Activated B cell treated with CpG ODN at 0.5 μM for 24 hours (primary cell): ENCODE data around the gene ADAMTSL4. TPM values are rescaled to one million over a fixed set of nuclear protein-coding genes. Genes with fewer than 3 reads are reported as not detected.
A peak's percentile ranks its signal among the peaks of the same experiment; 100 is the strongest.
"Not testable (repeated sequence)": the region's sequence is repeated elsewhere in the genome, so short reads cannot be mapped to it uniquely, and the experiment has no call there.

ENCODE experiments used
- ATAC-seq: fragments of 200-7000 bp; cut with Tn5 transposase; one replicate; pipeline ENCODE4 v1.10.0; 2021; ENCODE audit warnings: low read depth, mild to moderate bottlenecking, moderate library complexity
- CTCF ChIA-PET: fragments of 350-600 bp; sonication (Branson Sonifier 250); formaldehyde crosslinking; loops from one replicate; lab custom pipeline; 2021; ENCODE audit warnings: antibody characterized with exemption; lab: Charles Lee
- POLR2A ChIA-PET: fragments of 350-600 bp; sonication (Branson Sonifier 250); formaldehyde crosslinking; loops from one replicate; lab custom pipeline; 2021; ENCODE audit warnings: antibody characterized with exemption; lab: Charles Lee
- DNase-seq: peaks from one replicate; pipeline ENCODE4 v3.0.0; 2022
- H3K27ac Mint-ChIP-seq: one replicate; pipeline ENCODE4 v1.8.0; 2020; ENCODE audit warnings: mixed read lengths
- H3K27me3 Mint-ChIP-seq: one replicate; pipeline ENCODE4 v1.8.0; 2021; ENCODE audit warnings: mixed read lengths
- H3K36me3 Mint-ChIP-seq: one replicate; pipeline ENCODE4 v1.8.0; 2021; ENCODE audit warnings: low read depth, mixed read lengths
- H3K4me1 Mint-ChIP-seq: one replicate; pipeline ENCODE4 v1.8.0; 2021; ENCODE audit warnings: mixed read lengths
- H3K4me3 Mint-ChIP-seq: one replicate; pipeline ENCODE4 v1.8.0; 2020; ENCODE audit warnings: mild to moderate bottlenecking, mixed read lengths
- H3K9me3 Mint-ChIP-seq: one replicate; pipeline ENCODE4 v1.8.0; 2020; ENCODE audit warnings: mixed read lengths
- intact Hi-C: fragments of 100-400 bp; cut with micrococcal nuclease; formaldehyde crosslinking; loops from one replicate; pipeline ENCODE4 v1.15.1; 2024
- total RNA-seq: library from RNA; stranded (reverse); gene quantifications from 2 replicates; pipeline ENCODE4 v1.2.3, GENCODE V29; 2022
- TF ChIP-seq, protein P1 (sequence below): fragments of 200-600 bp; IDR thresholded peaks from one replicate; pipeline ENCODE4 v1.8.0; 2022; ENCODE audit warnings: antibody characterized with exemption, mild to moderate bottlenecking

ADAMTSL4 gene
- total RNA-seq, 1 donor from 2014 or later, result 0.11 TPM

- intact Hi-C loops, result no loop called here
- POLR2A ChIA-PET, result interaction anchor here (1.7 kb wide), 1 partner anchor 24 kb away, joined by 11 read pairs; the partner anchor contains the start of gene MCL1
Measured at GRCh38 chr1:150603711-150604110, 54.5 kb downstream of the ADAMTSL4 start.

DNA sequence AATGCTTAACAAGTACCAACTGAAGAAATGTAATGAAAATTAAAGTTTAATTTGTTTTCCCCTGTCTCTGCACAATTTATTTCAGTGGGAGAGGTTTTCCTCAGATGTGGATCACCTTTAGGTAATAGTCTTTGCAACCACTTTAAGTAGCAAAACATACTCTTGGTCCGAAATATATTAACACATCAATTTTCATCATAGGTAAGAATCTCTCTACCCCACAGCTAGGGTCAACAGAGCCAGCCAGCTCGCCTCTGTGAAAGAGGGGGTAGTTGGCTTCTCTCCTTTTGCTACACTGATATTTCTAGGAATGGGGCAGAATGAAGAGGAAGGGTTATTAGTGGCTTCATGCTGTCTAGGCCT lies 55.0 kb downstream of the ADAMTSL4 start:
- CTCF ChIA-PET, result interaction anchor here (1.3 kb wide), 1 partner anchor 43 kb away, joined by 3 read pairs; no protein-coding TSS in a partner anchor
- no peaks in the 10 kb centered on the region for H3K27me3 Mint-ChIP-seq
- ATAC-seq (no peak), DNase-seq (no peak)
- POLR2A ChIA-PET, result no interaction called here
- no peak overlapping the region for H3K4me3 Mint-ChIP-seq
- H3K36me3 Mint-ChIP-seq, result peaks cover 11% of the 10 kb centered on the region
- H3K27ac Mint-ChIP-seq, result no peak overlapping the region
- TF ChIP-seq, protein P1, sequence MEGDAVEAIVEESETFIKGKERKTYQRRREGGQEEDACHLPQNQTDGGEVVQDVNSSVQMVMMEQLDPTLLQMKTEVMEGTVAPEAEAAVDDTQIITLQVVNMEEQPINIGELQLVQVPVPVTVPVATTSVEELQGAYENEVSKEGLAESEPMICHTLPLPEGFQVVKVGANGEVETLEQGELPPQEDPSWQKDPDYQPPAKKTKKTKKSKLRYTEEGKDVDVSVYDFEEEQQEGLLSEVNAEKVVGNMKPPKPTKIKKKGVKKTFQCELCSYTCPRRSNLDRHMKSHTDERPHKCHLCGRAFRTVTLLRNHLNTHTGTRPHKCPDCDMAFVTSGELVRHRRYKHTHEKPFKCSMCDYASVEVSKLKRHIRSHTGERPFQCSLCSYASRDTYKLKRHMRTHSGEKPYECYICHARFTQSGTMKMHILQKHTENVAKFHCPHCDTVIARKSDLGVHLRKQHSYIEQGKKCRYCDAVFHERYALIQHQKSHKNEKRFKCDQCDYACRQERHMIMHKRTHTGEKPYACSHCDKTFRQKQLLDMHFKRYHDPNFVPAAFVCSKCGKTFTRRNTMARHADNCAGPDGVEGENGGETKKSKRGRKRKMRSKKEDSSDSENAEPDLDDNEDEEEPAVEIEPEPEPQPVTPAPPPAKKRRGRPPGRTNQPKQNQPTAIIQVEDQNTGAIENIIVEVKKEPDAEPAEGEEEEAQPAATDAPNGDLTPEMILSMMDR, result no peak
- peaks cover 6% of the 10 kb centered on the region for H3K4me1 Mint-ChIP-seq
- no peaks in the 10 kb centered on the region for H3K9me3 Mint-ChIP-seq
- intact Hi-C loops, result no loop called here

More at GRCh38 chr1:150603711-150604110, 54.5 kb downstream of the ADAMTSL4 start:
- Mint-ChIP-seq H3K36me3 (peaks cover 11% of the 10 kb centered on the region), H3K9me3 (no peaks in the 10 kb centered on the region), H3K27me3 (no peaks in the 10 kb centered on the region), H3K4me1 (peaks cover 6% of the 10 kb centered on the region), H3K4me3 (no peak overlapping the region), H3K27ac (no peak overlapping the region)
- CTCF ChIA-PET, result no interaction called here
- DNase-seq, result no peak
- TF ChIP-seq, protein P1, result no peak
- no peak for ATAC-seq

DNA sequence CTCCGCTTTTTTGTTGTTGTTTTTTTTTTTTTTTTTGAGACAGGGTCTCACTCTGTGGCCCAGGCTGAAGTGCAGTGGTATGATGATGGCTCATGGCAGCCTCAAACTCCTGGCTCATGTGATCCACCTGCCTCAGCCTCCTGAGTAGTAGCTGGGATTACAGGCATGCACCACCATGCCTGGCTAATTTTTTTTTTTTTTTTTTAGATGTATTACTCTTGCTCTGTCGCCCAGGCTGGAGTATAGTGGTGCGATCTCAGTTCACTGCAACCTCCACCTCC lies 56.2 kb downstream of the ADAMTSL4 start:
- not testable (repeated sequence) for H3K9me3 Mint-ChIP-seq, ATAC-seq

DNA sequence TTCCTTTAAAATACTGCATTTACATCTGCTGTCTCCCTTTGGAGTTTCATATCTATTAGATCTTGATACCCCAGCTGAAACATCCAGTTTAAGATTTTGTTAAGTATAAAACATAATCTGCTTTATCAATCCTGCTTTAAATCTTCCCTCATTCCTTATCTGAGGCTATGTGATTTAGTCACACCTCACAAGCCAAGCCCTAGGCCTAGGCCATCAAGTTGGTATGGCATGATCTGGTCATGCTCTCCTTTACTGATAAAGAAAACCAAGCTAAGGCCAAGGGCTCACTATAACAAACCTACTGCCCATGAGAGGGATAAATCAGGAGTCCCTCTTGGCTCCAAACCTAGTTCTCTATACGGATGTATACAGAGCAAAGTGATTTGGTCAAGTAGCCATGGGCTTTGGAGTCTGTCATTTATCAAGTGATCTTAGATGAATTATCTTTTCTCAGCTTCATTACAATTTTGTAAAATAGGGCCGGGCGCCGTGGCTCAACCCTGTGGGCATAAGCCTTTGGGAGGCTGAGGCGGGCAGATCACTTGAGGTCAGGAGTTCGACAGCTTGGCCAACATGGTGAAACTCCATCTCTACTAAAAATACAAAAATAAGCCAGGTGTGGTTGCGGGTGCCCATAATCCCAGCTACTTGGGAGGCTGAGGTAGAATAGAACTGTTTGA lies 57.4 kb downstream of the ADAMTSL4 start:
- H3K27me3 Mint-ChIP-seq, result no peaks in the 10 kb centered on the region
- no peaks in the 10 kb centered on the region for H3K9me3 Mint-ChIP-seq
- no peak for ATAC-seq
- ChIA-PET CTCF (interaction anchor here (1.3 kb wide), 1 partner anchor 46 kb away, joined by 6 read pairs; no protein-coding TSS in a partner anchor), POLR2A (interaction anchor here (0.5 to 2.2 kb wide), 4 partner anchors 15 to 316 kb away, joined by 3 to 8 read pairs (median 6); partner anchors contain the start of gene MCL1)
- DNase-seq, result no peak
- no peak overlapping the region for H3K27ac Mint-ChIP-seq
- peaks cover 20% of the 10 kb centered on the region for H3K4me1 Mint-ChIP-seq
- H3K4me3 Mint-ChIP-seq, result no peak overlapping the region
- intact Hi-C loops, result no loop called here
- peaks cover 7% of the 10 kb centered on the region for H3K36me3 Mint-ChIP-seq
- TF ChIP-seq, protein P1, result no peak

More for the DNA sequence above, 56.2 kb downstream of the ADAMTSL4 start:
- H3K36me3 Mint-ChIP-seq, H3K27ac Mint-ChIP-seq, intact Hi-C loops, H3K27me3 Mint-ChIP-seq, DNase-seq, H3K4me3 Mint-ChIP-seq: not testable (repeated sequence)
- H3K4me1 Mint-ChIP-seq, result peaks cover 12% of the 10 kb centered on the region
- ChIA-PET CTCF (interaction anchor here (1.3 kb wide), 1 partner anchor 45 kb away, joined by 3 read pairs; no protein-coding TSS in a partner anchor), POLR2A (interaction anchor here (0.6 to 1.5 kb wide), 4 partner anchors 16 to 367 kb away, joined by 3 to 5 read pairs (median 4); no protein-coding TSS in a partner anchor)

GRCh38 chr1:150609732-150610131 lies 60.5 kb downstream of the ADAMTSL4 start:
- Mint-ChIP-seq H3K27ac (peak overlapping the region; percentile 24), H3K36me3 (peaks cover 16% of the 10 kb centered on the region), H3K27me3 (no peaks in the 10 kb centered on the region), H3K9me3 (no peaks in the 10 kb centered on the region), H3K4me3 (no peak overlapping the region), H3K4me1 (peaks cover 42% of the 10 kb centered on the region)
- CTCF ChIA-PET, result interaction anchor here (1.2 to 17.1 kb wide), 2 partner anchors 30 to 47 kb away, joined by 4 to 358 read pairs; no protein-coding TSS in a partner anchor
- TF ChIP-seq, protein P1, result no peak
- DNase-seq (no peak), ATAC-seq (no peak)
- intact Hi-C loops, result no loop called here
- POLR2A ChIA-PET, result interaction anchor here (0.6 to 14.8 kb wide), 5 partner anchors 19 to 71 kb away, joined by 3 to 272 read pairs (median 12); partner anchors contain the start of genes ENSA and MCL1

Other genes starting within 250 kb of the ADAMTSL4 start
- 112 and 136 TPM in 2 replicates for gene PRPF3, start 227.9 kb upstream of the ADAMTSL4 start, total RNA-seq
- 27.1 and 28.6 TPM in 2 replicates for gene RPRD2, start 185.3 kb upstream of the ADAMTSL4 start, total RNA-seq
- 42.6 and 50.7 TPM in 2 replicates for gene TARS2, start 62.0 kb upstream of the ADAMTSL4 start, total RNA-seq
- gene ECM1, start 41.3 kb upstream of the ADAMTSL4 start, total RNA-seq, result 1.7 and 2.1 TPM in 2 replicates
- 1.1 TPM in 1 of 2 replicates, not detected in the other for gene FALEC, start 33.7 kb upstream of the ADAMTSL4 start, total RNA-seq
- 224 and 233 TPM in 2 replicates for gene MCL1, start 30.2 kb downstream of the ADAMTSL4 start, total RNA-seq
- gene ENSA, start 80.2 kb downstream of the ADAMTSL4 start, total RNA-seq, result 202 and 227 TPM in 2 replicates
- 19.7 and 22.5 TPM in 2 replicates for gene GOLPH3L, start 147.7 kb downstream of the ADAMTSL4 start, total RNA-seq
- 1.4 and 1.6 TPM in 2 replicates for gene HORMAD1, start 171.5 kb downstream of the ADAMTSL4 start, total RNA-seq
- 162 and 165 TPM in 2 replicates for gene CTSS, start 216.4 kb downstream of the ADAMTSL4 start, total RNA-seq